Ureter (tissue), 1 donor: Measurements from ENCODE around the gene ATP23. TPM values are rescaled to one million over a fixed set of nuclear protein-coding genes. Genes with fewer than 3 reads are reported as not detected.

ENCODE experiments used
- DNase-seq: peaks from one replicate; pipeline ENCODE4 v3.0.0-alpha.2; 2020; ENCODE audit warnings: low spot score
- total RNA-seq: library from RNA; stranded (reverse); gene quantifications from one replicate; pipeline ENCODE4 v1.2.4, GENCODE V29; 2023
- donor health status: DM: yes; HTN: yes; CAD: no.

The ATP23 gene
- total RNA-seq, 1 donor from 2014 or later, result 8.5 TPM

GRCh38 chr12:57908511-57908910, 32.9 kb upstream of the ATP23 start:
- DNase-seq, result no peak

- DNase-seq, result no peak
Measured at GRCh38 chr12:57909056-57909455, 32.3 kb upstream of the ATP23 start.

- no peak for DNase-seq
Measured at GRCh38 chr12:57909611-57910010, 31.8 kb upstream of the ATP23 start.

- no peak for DNase-seq
Measured at GRCh38 chr12:57918147-57918546, 23.2 kb upstream of the ATP23 start.

- DNase-seq, result no peak
Measured at GRCh38 chr12:57927086-57927485, 14.3 kb upstream of the ATP23 start.

- DNase-seq, result no peak
Measured at GRCh38 chr12:57929092-57929830, 12.1 kb upstream of the ATP23 start.

GRCh38 chr12:57934819-57935218, 6.5 kb upstream of the ATP23 start:
- no peak for DNase-seq

- no peak for DNase-seq
Measured at GRCh38 chr12:57935331-57935730, 6.0 kb upstream of the ATP23 start.

GRCh38 chr12:57935839-57936512, 5.4 kb upstream of the ATP23 start:
- peak; percentile 94 for DNase-seq

- DNase-seq, result no peak
Measured at GRCh38 chr12:57936513-57936883, 4.9 kb upstream of the ATP23 start.

- DNase-seq, result no peak
Measured at GRCh38 chr12:57939291-57939690, 2.1 kb upstream of the ATP23 start.

GRCh38 chr12:57940052-57940914, 1.1 kb upstream of the ATP23 start:
- no peak for DNase-seq

- DNase-seq, result no peak
Measured at GRCh38 chr12:57940915-57941164, 527 bp upstream of the ATP23 start.

GRCh38 chr12:57943438-57944080, 2.2 kb downstream of the ATP23 start:
- no peak for DNase-seq

- DNase-seq, result no peak
Measured at GRCh38 chr12:57944313-57945023, 3.1 kb downstream of the ATP23 start.

- no peak for DNase-seq
Measured at GRCh38 chr12:57952766-57953165, 11.4 kb downstream of the ATP23 start.

- no peak for DNase-seq
Measured at GRCh38 chr12:57954768-57955167, 13.4 kb downstream of the ATP23 start.

- DNase-seq, result no peak
Measured at GRCh38 chr12:57958061-57958657, 16.8 kb downstream of the ATP23 start.

- no peak for DNase-seq
Measured at GRCh38 chr12:57964421-57964820, 23.1 kb downstream of the ATP23 start.

- DNase-seq, result no peak
Measured at GRCh38 chr12:57965766-57966165, 24.4 kb downstream of the ATP23 start.

- DNase-seq, result no peak
Measured at GRCh38 chr12:57966536-57966935, 25.2 kb downstream of the ATP23 start.
